GM12878 (cell line): Measurements from ENCODE around the gene G3BP1. TPM values are rescaled to one million over a fixed set of nuclear protein-coding genes. Genes with fewer than 3 reads are reported as not detected.

Experiments used
- ATAC-seq: fragments of 200-7000 bp; cut with Tn5 transposase; 3 replicates; pipeline ENCODE4 v1.9.1; 2020; ENCODE audit warnings: mild to moderate bottlenecking, moderate library complexity
- BruUV-seq: library from RNA; stranded (reverse); fragments of 400-500 nt; replicated peaks from 2 replicates; lab custom pipeline; 2021; lab: Mats Ljungman, UMichigan
- CTCF ChIA-PET: fragments of 300-600 bp; sonication (Branson Sonifier 250); formaldehyde crosslinking; extraction: SDS; loops from one replicate; lab custom pipeline; 2021; ENCODE audit warnings: inconsistent platforms; lab: Yijun Ruan, JAX
- POLR2A ChIA-PET: fragments of 350-600 bp; formaldehyde crosslinking; extraction: SDS; loops from one replicate; lab custom pipeline; 2021; ENCODE audit warnings: inconsistent platforms; lab: Charles Lee
- RAD21 ChIA-PET: fragments of 300-600 bp; sonication (Branson Sonifier 250); formaldehyde crosslinking; loops from one replicate; lab custom pipeline; 2023; ENCODE audit warnings: antibody characterized with exemption; ENCODE audit not compliant: unreplicated experiment; lab: Charles Lee
- SMC1A ChIA-PET: fragments of 300-600 bp; sonication (Branson Sonifier 250); formaldehyde crosslinking; loops from one replicate; lab custom pipeline; 2023; ENCODE audit not compliant: unreplicated experiment, uncharacterized antibody; lab: Charles Lee
- DNase-seq: peaks from one replicate; pipeline ENCODE4 v3.0.0-alpha.2; 2011; ENCODE audit warnings: low read depth, low spot score
- FAIRE-seq: peaks from 3 replicates; lab custom pipeline; 2011; peaks lifted over from hg19 to GRCh38; lab: Jason Lieb, UNC
- H2AFZ ChIP-seq: 2 replicates; pipeline ENCODE4 v1.6.0; 2011; ENCODE audit warnings: low read depth, low read length, control low read depth; ENCODE audit not compliant: control insufficient read depth
- H3K27ac ChIP-seq: 2 replicates; pipeline ENCODE4 v1.5.1; 2011; ENCODE audit warnings: control low read depth; ENCODE audit not compliant: control insufficient read depth, insufficient read depth
- H3K27me3 ChIP-seq, 2 experiments: replicated peaks in 1 of 2; 2 replicates each; pipeline versions ENCODE4 v1.6.0 to v1.6.1; 2011; ENCODE audit warnings: low read length in 1 of 2; ENCODE audit not compliant: control insufficient read depth in 2 of 2, insufficient read depth in 2 of 2
- H3K36me3 ChIP-seq, 2 experiments: 2 replicates each; pipeline ENCODE4 v1.5.1; 2011; ENCODE audit warnings: low read length in 1 of 2; ENCODE audit not compliant: control insufficient read depth in 2 of 2, insufficient read depth in 2 of 2
- H3K4me1 ChIP-seq: 2 replicates; pipeline ENCODE4 v1.6.1; 2011; ENCODE audit warnings: mild to moderate bottlenecking, low read length, moderate library complexity, mixed read lengths; ENCODE audit not compliant: control insufficient read depth, insufficient read depth
- H3K4me2 ChIP-seq: 2 replicates; pipeline ENCODE4 v1.6.0; 2011; ENCODE audit warnings: control low read depth; ENCODE audit not compliant: control insufficient read depth, insufficient read depth
- H3K4me3 ChIP-seq: fragments of 200-600 bp; sonication (generic); 2 replicates; pipeline ENCODE4 v1.5.1; 2016
- H3K79me2 ChIP-seq: 2 replicates; pipeline ENCODE4 v1.6.0; 2011; ENCODE audit warnings: low read length; ENCODE audit not compliant: control insufficient read depth, insufficient read depth
- H3K9ac ChIP-seq: 2 replicates; pipeline ENCODE4 v1.8.0; 2011; ENCODE audit warnings: low read length, control low read depth, mixed read lengths; ENCODE audit not compliant: control insufficient read depth, insufficient read depth
- H3K9me3 ChIP-seq: replicated peaks from 3 replicates; pipeline ENCODE4 v1.5.1; 2011; ENCODE audit warnings: mild to moderate bottlenecking, low read length; ENCODE audit not compliant: control insufficient read depth, insufficient read depth
- H4K20me1 ChIP-seq: 2 replicates; pipeline ENCODE4 v1.6.0; 2011; ENCODE audit not compliant: control insufficient read depth, insufficient read depth
- CHD2 ChIP-seq: IDR thresholded peaks from 2 replicates; pipeline ENCODE4 v1.6.1; 2011; ENCODE audit warnings: low read depth, low read length, improper control_type of control experiment, borderline replicate concordance
- NFYA ChIP-seq: IDR thresholded peaks from 2 replicates; pipeline ENCODE4 v1.6.1; 2011; ENCODE audit warnings: low read depth, mild to moderate bottlenecking, low read length, improper control_type of control experiment, borderline replicate concordance
- TCF7 ChIP-seq: IDR thresholded peaks from 2 replicates; pipeline ENCODE4 v1.6.1; 2014; ENCODE audit warnings: antibody characterized with exemption, borderline replicate concordance
- YY1 ChIP-seq: IDR thresholded peaks from 2 replicates; pipeline ENCODE4 v1.6.1; 2011; ENCODE audit warnings: low read depth, mild to moderate bottlenecking, low read length
- WGBS: methylation state at CpG from one replicate; pipeline ENCODE4 v1.1.6; 2016; ENCODE audit warnings: low lambda C conversion rate; ENCODE audit not compliant: insufficient replicate concordance, insufficient coverage; ENCODE audit errors: missing lambda C conversion rate; 5-methylcytosine and 5-hydroxymethylcytosine counted together
- in situ Hi-C: fragments of 300-500 bp; cut with MboI; formaldehyde crosslinking; loops from 9 replicates; pipeline ENCODE4 v1.14.3; 2018; ENCODE audit warnings: mixed read lengths
- intact Hi-C: fragments of 100-400 bp; cut with micrococcal nuclease; formaldehyde crosslinking; loops from one replicate; pipeline ENCODE4 v1.14.2; 2022; ENCODE audit not compliant: unreplicated experiment
- polyA plus RNA-seq, 11 experiments: library from polyadenylated mRNA; depleted of rRNA in 4 of 11; unstranded in 6 of 11; stranded (reverse) in 5 of 11; fragments of >200 nt; fragmentation: Nextera tagmentation in 4 of 11; fragmentation: Illumina TruSeq in 1 of 11; extraction: Ambion mirVana in 4 of 11; extraction: Trizol in 1 of 11; gene quantifications; 1 replicate in 1 of 11; 2 replicates in 10 of 11; pipeline versions ENCODE4 v1.2.1 to v1.2.3, GENCODE V29; 2011 to 2016; ENCODE audit warnings: inconsistent platforms in 2 of 11, missing spikeins in 2 of 11, low read depth in 1 of 11
- total RNA-seq, 4 experiments: library from RNA; depleted of rRNA in 3 of 4; stranded (reverse); fragments of >200 nt in 3 of 4; fragmentation: Illumina TruSeq in 1 of 4; extraction: Trizol in 1 of 4; gene quantifications; 2 replicates each; pipeline versions ENCODE4 v1.2.1 to v1.2.3, GENCODE V29; 2013 to 2021
- TF ChIP-seq, protein P1 (sequence below): fragments of 450-650 bp; IDR thresholded peaks from 2 replicates; pipeline ENCODE4 v1.6.1; 2016; ENCODE audit warnings: mild to moderate bottlenecking
- TF ChIP-seq, protein P2 (sequence below): fragments of 450-650 bp; formaldehyde crosslinking; IDR thresholded peaks from 2 replicates; pipeline ENCODE4 v1.4.0; 2020; ENCODE audit warnings: mild to moderate bottlenecking, moderate library complexity

G3BP1 gene
- total and polyA plus RNA-seq, 10 of the 15 experiments (the other 5 are each of a cell fraction or from before 2014, with no cell fraction given): 49.7 to 438 (median 148) TPM

DNA sequence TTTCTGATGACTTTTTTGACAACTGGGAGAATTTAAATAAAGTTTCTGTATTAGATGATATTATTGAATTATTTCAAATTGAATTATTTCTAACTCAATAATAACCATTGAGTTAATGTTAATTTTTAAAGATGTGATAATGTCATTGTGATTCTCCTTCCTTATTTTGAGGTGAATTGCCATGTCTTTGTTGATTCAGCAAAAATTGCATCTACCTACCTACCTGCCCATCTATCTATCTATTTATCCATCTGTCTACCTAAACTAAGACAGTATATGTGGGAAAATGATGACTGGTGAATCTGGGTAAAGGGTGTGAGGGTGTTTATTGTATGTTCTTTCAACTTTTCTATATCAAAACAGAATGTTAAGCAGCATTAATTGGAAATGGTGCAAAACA lies 75.0 kb downstream of the G3BP1 start:
- Histone ChIP-seq H3K4me1 (no peaks in the 10 kb centered on the region), H3K9me3 (no peaks in the 10 kb centered on the region), H2AFZ (no peak overlapping the region), H3K79me2 (no peaks in the 10 kb centered on the region), H4K20me1 (no peaks in the 10 kb centered on the region), H3K27me3 (no peaks in the 10 kb centered on the region), H3K4me2 (no peak overlapping the region), H3K36me3 (no peaks in the 10 kb centered on the region), H3K4me3 (no peak overlapping the region), H3K9ac (no peak overlapping the region), H3K27ac (no peak overlapping the region)
- in situ Hi-C loops: no loop called here
- intact Hi-C loops: no loop called here
- ATAC-seq (no peak), DNase-seq (no peak), FAIRE-seq (no peak)
- ChIA-PET CTCF (no interaction called here), POLR2A (no interaction called here), RAD21 (no interaction called here), SMC1A (no interaction called here)
- BruUV-seq: no TSS peak
- TF ChIP-seq CHD2 (no peak), YY1 (no peak)
- TF ChIP-seq, protein P1, sequence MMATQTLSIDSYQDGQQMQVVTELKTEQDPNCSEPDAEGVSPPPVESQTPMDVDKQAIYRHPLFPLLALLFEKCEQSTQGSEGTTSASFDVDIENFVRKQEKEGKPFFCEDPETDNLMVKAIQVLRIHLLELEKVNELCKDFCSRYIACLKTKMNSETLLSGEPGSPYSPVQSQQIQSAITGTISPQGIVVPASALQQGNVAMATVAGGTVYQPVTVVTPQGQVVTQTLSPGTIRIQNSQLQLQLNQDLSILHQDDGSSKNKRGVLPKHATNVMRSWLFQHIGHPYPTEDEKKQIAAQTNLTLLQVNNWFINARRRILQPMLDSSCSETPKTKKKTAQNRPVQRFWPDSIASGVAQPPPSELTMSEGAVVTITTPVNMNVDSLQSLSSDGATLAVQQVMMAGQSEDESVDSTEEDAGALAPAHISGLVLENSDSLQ: no peak

DNA sequence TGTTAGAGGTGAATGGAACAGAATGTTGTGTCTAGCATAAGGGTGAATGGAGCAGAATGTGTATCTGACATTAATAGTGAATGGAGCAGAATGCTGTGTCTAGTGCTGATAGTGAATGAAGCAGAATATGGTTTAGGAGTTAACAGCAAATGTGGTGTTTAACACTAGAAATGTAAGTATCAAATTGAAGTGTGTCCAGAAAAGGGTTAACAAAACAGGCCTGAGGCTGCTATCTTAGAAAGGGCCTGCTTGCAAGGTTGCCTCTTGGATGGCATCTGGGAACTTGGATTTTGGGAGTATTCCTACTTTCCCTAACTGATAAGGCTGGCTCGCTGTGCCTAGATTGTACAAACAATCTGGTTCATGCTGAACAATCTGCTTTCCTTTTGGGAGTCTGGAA lies 76.1 kb downstream of the G3BP1 start:
- ChIA-PET CTCF (no interaction called here), RAD21 (no interaction called here), POLR2A (no interaction called here), SMC1A (no interaction called here)
- H4K20me1 ChIP-seq: no peaks in the 10 kb centered on the region
- H3K9ac ChIP-seq: no peak overlapping the region
- H3K4me1 ChIP-seq: no peaks in the 10 kb centered on the region
- intact Hi-C loops (no loop called here), in situ Hi-C loops (no loop called here)
- ATAC-seq (no peak), FAIRE-seq (no peak), DNase-seq (no peak)
- H3K4me2 ChIP-seq: no peak overlapping the region
- no TSS peak for BruUV-seq
- no peak for TF ChIP-seq TCF7
- TF ChIP-seq NFYA: no peak
- TF ChIP-seq, protein P2, sequence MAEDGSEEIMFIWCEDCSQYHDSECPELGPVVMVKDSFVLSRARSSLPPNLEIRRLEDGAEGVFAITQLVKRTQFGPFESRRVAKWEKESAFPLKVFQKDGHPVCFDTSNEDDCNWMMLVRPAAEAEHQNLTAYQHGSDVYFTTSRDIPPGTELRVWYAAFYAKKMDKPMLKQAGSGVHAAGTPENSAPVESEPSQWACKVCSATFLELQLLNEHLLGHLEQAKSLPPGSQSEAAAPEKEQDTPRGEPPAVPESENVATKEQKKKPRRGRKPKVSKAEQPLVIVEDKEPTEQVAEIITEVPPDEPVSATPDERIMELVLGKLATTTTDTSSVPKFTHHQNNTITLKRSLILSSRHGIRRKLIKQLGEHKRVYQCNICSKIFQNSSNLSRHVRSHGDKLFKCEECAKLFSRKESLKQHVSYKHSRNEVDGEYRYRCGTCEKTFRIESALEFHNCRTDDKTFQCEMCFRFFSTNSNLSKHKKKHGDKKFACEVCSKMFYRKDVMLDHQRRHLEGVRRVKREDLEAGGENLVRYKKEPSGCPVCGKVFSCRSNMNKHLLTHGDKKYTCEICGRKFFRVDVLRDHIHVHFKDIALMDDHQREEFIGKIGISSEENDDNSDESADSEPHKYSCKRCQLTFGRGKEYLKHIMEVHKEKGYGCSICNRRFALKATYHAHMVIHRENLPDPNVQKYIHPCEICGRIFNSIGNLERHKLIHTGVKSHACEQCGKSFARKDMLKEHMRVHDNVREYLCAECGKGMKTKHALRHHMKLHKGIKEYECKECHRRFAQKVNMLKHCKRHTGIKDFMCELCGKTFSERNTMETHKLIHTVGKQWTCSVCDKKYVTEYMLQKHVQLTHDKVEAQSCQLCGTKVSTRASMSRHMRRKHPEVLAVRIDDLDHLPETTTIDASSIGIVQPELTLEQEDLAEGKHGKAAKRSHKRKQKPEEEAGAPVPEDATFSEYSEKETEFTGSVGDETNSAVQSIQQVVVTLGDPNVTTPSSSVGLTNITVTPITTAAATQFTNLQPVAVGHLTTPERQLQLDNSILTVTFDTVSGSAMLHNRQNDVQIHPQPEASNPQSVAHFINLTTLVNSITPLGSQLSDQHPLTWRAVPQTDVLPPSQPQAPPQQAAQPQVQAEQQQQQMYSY (CRISPR knock-in tag): no peak
- H3K9me3 ChIP-seq: no peaks in the 10 kb centered on the region
- H2AFZ ChIP-seq: no peak overlapping the region
- no peak overlapping the region for H3K27ac ChIP-seq
- H3K4me3 ChIP-seq: no peak overlapping the region
- no peaks in the 10 kb centered on the region for H3K36me3 ChIP-seq
- H3K79me2 ChIP-seq: no peaks in the 10 kb centered on the region
- no peaks in the 10 kb centered on the region for H3K27me3 ChIP-seq
- whole genome bisulfite sequencing: 13% methylated on average over 1 of the region's 1 CpG
